ENCODE results near the gene SMCP. TPM values are rescaled to one million over a fixed set of nuclear protein-coding genes. Genes with fewer than 3 reads are reported as not detected.

The SMCP gene
- total RNA-seq, 1 experiment from 2014 or later, result not detected

DNA sequence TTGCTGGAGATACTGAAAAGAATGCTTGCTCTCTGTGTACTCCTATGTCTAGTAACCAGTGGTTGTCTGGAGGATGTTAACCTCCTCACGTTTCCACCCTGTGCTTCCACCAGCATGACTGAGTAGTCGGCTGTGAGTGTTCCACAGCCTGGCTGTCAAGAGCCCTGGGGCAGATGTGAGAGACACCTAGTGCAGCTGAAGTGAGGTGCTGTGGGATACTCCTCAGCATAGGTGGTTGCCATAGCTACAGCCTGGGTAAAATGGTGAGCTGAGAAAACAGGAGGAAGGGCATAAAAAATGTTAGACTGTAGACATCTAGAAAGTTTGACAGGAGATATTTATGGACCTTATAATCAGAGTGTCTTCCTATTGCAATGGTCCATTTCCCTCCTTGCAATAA lies 46.1 kb downstream of the SMCP start:
- in situ Hi-C loops (cut with HindIII; ENCODE audit: low pct_unique_long_range_greater_than_20kb, low sequenced_read_pairs), result no loop called here
- DNase-seq (ENCODE audit: low read depth, low spot score), result no peak

DNA sequence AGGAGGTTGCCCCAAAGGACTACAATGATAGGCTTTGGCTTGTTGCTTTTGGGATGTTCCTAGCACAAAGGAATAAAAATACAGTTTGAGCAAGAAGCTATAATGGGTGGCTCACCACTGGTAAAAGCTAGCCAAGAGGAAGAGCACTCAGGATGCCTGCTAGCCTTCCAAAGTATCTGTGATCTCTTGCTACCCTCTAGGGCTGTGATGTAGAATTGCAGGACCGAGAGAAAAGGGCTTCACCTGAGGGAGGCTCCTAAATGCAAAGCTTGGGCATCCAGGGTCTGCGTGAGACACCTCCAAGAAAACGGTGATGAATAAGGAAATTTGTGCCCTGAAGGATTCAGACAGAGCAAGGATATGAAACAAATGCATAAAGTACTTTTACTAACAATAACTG lies 48.0 kb downstream of the SMCP start:
- peak; percentile 82 for DNase-seq (ENCODE audit: low read depth, low spot score)
- in situ Hi-C loops (cut with HindIII; ENCODE audit: low pct_unique_long_range_greater_than_20kb, low sequenced_read_pairs), result no loop called here

DNA sequence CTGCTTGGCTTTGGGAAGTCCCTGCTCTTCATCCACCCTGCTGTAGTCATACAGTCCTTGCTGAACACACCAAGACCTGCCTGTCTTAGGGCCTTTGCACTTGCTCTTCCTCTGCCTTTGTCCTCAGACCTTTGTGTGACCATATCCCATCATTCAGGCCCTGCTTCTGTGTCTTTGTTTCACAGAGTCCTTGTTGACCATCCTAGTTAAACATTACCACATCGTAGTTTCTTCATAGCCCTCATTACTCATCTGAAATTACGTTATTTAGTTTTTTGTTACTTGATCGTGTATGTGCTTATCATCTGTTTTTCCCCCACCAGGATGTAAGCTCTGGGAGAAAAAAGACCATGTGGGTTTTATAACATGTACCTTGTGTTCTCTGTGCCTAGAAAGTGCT lies 50.5 kb downstream of the SMCP start:
- DNase-seq (ENCODE audit: low read depth, low spot score), result no peak
- in situ Hi-C loops (cut with HindIII; ENCODE audit: low pct_unique_long_range_greater_than_20kb, low sequenced_read_pairs), result no loop called here

DNA sequence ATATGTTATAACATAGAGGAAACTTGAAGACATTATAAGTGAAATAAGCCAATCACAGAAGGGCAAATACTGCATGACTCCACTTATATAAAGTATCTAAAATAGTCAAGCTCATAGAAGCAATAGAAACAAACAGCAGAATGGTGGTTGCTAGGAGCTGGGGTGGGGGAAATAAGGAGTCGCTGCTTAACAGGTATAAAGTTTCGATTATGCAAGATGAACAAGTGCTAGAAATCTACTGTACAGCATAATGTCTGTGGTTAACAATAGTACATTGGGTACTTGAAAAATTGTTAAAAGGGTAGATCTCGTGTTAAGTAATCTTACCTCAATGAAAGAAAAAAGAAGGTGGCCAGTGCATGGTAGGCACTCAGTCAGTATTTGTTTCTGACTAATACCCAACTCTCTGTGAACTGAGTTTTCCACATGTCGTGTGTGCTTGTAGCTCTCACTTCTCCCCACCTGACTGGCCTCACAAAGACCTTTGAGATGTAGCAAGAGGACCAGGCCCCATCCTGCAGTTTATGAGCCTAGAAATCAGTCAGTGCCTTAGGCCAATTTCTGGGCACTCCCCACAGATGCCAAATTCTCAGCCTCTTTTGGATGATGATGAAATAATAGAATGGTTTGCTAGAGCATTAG lies 54.2 kb downstream of the SMCP start:
- in situ Hi-C loops (cut with HindIII; ENCODE audit: low pct_unique_long_range_greater_than_20kb, low sequenced_read_pairs), result no loop called here

DNA sequence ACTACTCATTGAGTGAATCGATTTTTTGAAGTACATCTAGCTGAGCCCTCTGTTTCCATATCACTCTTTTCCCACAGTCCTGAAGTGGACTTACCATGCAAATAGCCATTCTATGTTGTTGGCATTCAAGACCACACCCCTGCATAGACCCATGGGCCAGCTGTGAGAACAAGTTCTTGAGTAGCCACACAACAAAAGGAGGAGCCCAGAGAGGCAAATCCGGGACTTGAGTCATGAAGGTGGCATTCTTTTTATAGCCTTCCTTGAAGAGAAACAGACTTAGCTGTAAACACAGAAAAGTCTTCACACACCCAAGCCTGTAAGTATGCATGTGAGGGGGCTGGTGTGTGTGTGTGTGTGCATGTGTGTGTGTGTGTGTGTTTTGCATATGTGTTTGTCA lies 55.1 kb downstream of the SMCP start:
- DNase-seq (ENCODE audit: low read depth, low spot score), result no peak
- in situ Hi-C loops (cut with HindIII; ENCODE audit: low pct_unique_long_range_greater_than_20kb, low sequenced_read_pairs), result no loop called here

More for the DNA sequence above, 54.2 kb downstream of the SMCP start:
- DNase-seq (ENCODE audit: low read depth, low spot score), result no peak

Other genes starting within 250 kb of the SMCP start
- not detected in 2 replicates for gene LCE2D, start 214.9 kb upstream of the SMCP start, total RNA-seq (2014; rRNA removed; shearing (Covaris generic))
- gene LCE2C, start 203.0 kb upstream of the SMCP start, total RNA-seq (2014; rRNA removed; shearing (Covaris generic)), result not detected in 2 replicates
- not detected in 2 replicates for gene LCE2B, start 192.2 kb upstream of the SMCP start, total RNA-seq (2014; rRNA removed; shearing (Covaris generic))
- 2.5 and 3.3 TPM in 2 replicates for gene LCE2A, start 180.0 kb upstream of the SMCP start, total RNA-seq (2014; rRNA removed; shearing (Covaris generic))
- gene LCE4A, start 170.2 kb upstream of the SMCP start, total RNA-seq (2014; rRNA removed; shearing (Covaris generic)), result not detected in 2 replicates
- not detected in 2 replicates for gene KPRP, start 120.3 kb upstream of the SMCP start, total RNA-seq (2014; rRNA removed; shearing (Covaris generic))
- not detected in 2 replicates for gene LCE1F, start 103.2 kb upstream of the SMCP start, total RNA-seq (2014; rRNA removed; shearing (Covaris generic))
- not detected in 2 replicates for gene LCE1E, start 92.1 kb upstream of the SMCP start, total RNA-seq (2014; rRNA removed; shearing (Covaris generic))
- gene LCE1D, start 81.6 kb upstream of the SMCP start, total RNA-seq (2014; rRNA removed; shearing (Covaris generic)), result not detected in 2 replicates
- not detected in 2 replicates for gene LCE1C, start 71.7 kb upstream of the SMCP start, total RNA-seq (2014; rRNA removed; shearing (Covaris generic))
- gene LCE1B, start 66.4 kb upstream of the SMCP start, total RNA-seq (2014; rRNA removed; shearing (Covaris generic)), result not detected in 2 replicates
- not detected in 2 replicates for gene LCE1A, start 50.8 kb upstream of the SMCP start, total RNA-seq (2014; rRNA removed; shearing (Covaris generic))
- not detected in 2 replicates for gene LCE6A, start 35.5 kb upstream of the SMCP start, total RNA-seq (2014; rRNA removed; shearing (Covaris generic))
- gene LCE7A, start 18.3 kb upstream of the SMCP start, total RNA-seq (2014; rRNA removed; shearing (Covaris generic)), result not detected in 2 replicates
- not detected in 2 replicates for gene IVL, start 30.2 kb downstream of the SMCP start, total RNA-seq (2014; rRNA removed; shearing (Covaris generic))
- not detected in 2 replicates for gene SPRR5, start 68.9 kb downstream of the SMCP start, total RNA-seq (2014; rRNA removed; shearing (Covaris generic))
- gene SPRR4, start 92.3 kb downstream of the SMCP start, total RNA-seq (2014; rRNA removed; shearing (Covaris generic)), result not detected in 2 replicates
- gene SPRR1A, start 105.8 kb downstream of the SMCP start, total RNA-seq (2014; rRNA removed; shearing (Covaris generic)), result not detected in 2 replicates
- not detected in 2 replicates for gene SPRR3, start 123.4 kb downstream of the SMCP start, total RNA-seq (2014; rRNA removed; shearing (Covaris generic))
- gene SPRR1B, start 152.9 kb downstream of the SMCP start, total RNA-seq (2014; rRNA removed; shearing (Covaris generic)), result not detected in 2 replicates
- 26.7 and 39.8 TPM in 2 replicates for gene SPRR2D, start 162.8 kb downstream of the SMCP start, total RNA-seq (2014; rRNA removed; shearing (Covaris generic))
- not detected in 2 replicates for gene SPRR2A, start 179.2 kb downstream of the SMCP start, total RNA-seq (2014; rRNA removed; shearing (Covaris generic))
- not detected in 2 replicates for gene SPRR2B, start 193.3 kb downstream of the SMCP start, total RNA-seq (2014; rRNA removed; shearing (Covaris generic))
- gene SPRR2E, start 216.2 kb downstream of the SMCP start, total RNA-seq (2014; rRNA removed; shearing (Covaris generic)), result not detected in 2 replicates
- gene SPRR2F, start 235.2 kb downstream of the SMCP start, total RNA-seq (2014; rRNA removed; shearing (Covaris generic)), result 0.18 and 0.51 TPM in 2 replicates